Pancreas (tissue), 10 donors: ENCODE measurements around the gene TMEM190. TPM values are rescaled to one million over a fixed set of nuclear protein-coding genes. Genes with fewer than 3 reads are reported as not detected.
"Not testable (repeated sequence)": the region's sequence is repeated elsewhere in the genome, so short reads cannot be mapped to it uniquely, and the experiment has no call there.

ENCODE experiments used
- ATAC-seq, 4 donors: fragments of 200-7000 bp; cut with Tn5 transposase; one replicate each; pipeline versions ENCODE4 v1.8.0 to v1.9.1; 2020; ENCODE audit warnings: mild to moderate bottlenecking in 4 of 4, moderate library complexity in 4 of 4
- DNase-seq, 6 donors: peaks; one replicate each; pipeline ENCODE4 v3.0.0-alpha.2; 2020
- FAIRE-seq: peaks from 2 replicates; lab custom pipeline; 2012; peaks lifted over from hg19 to GRCh38; lab: Jason Lieb, UNC
- H3K27ac ChIP-seq, 4 donors: fragments of 200-600 bp; sonication (generic); 1 replicate in 3 of 4; 2 replicates in 1 of 4; pipeline versions ENCODE4 v1.5.0 to v1.8.0; 2020
- H3K27me3 ChIP-seq, 4 donors: fragments of 200-600 bp; one replicate each; pipeline ENCODE4 v1.8.0; 2021
- H3K36me3 ChIP-seq, 3 donors: fragments of 200-600 bp; sonication (generic) in 1 of 3; one replicate each; pipeline versions ENCODE4 v1.5.0 to v1.8.0; 2020 to 2021
- H3K4me1 ChIP-seq, 3 donors: fragments of 200-600 bp; one replicate each; pipeline ENCODE4 v1.8.0; 2021
- H3K4me3 ChIP-seq, 4 donors: fragments of 200-600 bp; sonication (generic) in 2 of 4; one replicate each; pipeline versions ENCODE4 v1.5.0 to v1.8.0; 2020 to 2021
- H3K9me3 ChIP-seq, 4 donors: fragments of 200-600 bp; one replicate each; pipeline ENCODE4 v1.8.0; 2021
- CTCF ChIP-seq, 4 donors: fragments of 200-600 bp; sonication (generic) in 3 of 4; IDR thresholded peaks; one replicate each; pipeline versions ENCODE4 v1.5.0 to v1.8.0; 2021; ENCODE audit warnings: antibody characterized with exemption in 4 of 4
- WGBS, 2 donors: extraction: QIAGEN DNeasy Blood & Tissue Kit; methylation state at CpG; one replicate each; pipeline ENCODE4 v1.1.7; 2013; 5-methylcytosine and 5-hydroxymethylcytosine counted together
- intact Hi-C, 3 donors: fragments of 100-400 bp; cut with DNase I; formaldehyde crosslinking; loops; one replicate each; pipeline versions ENCODE4 v1.11.1 to v1.14.2; 2022
- polyA plus RNA-seq, 2 donors: library from polyadenylated mRNA; stranded (reverse); fragments of 200-250 nt; gene quantifications; one replicate each; pipeline ENCODE4 v1.2.3, GENCODE V29; 2013
- total RNA-seq, 6 donors: library from RNA; stranded (reverse); fragmentation: NEBNext Ultra II Directional in 4 of 6; extraction: Animal tissue kit (Norgen Biotek cat#: 25700) in 4 of 6; gene quantifications; one replicate each; pipeline versions ENCODE4 v1.2.1 to v1.2.4, GENCODE V29; 2021 to 2023
- donor health status: healthy with polysubstance abuse.
- donor health status: DM: no; HTN: no; CAD: no; lungs with moderate emphysema.
- donor health status: DM: no; HTN: no; CAD: no.
- donor health status: control.
- donor health status: control.
- donor health status: Bipolar disorder and iron deficiency.
- donor health status: DM: yes; HTN: yes; CAD: no.
- donor health status: DM: no; HTN: no; CAD: no.
- donor health status: DM: no; HTN: no; CAD: no.
- donor health status: DM: yes; HTN: yes; CAD: no.

The TMEM190 gene
- total and polyA plus RNA-seq, 8 donors, result 0.45 TPM; not detected in 7

- WGBS, 2 donors, result 57 to 62% methylated on average over 9 of the region's 9 CpGs
- peak overlapping the region; percentile 90 to 95 (median 94) for H3K27ac ChIP-seq
- no peaks in the 10 kb centered on the region for H3K27me3 ChIP-seq
- intact Hi-C loops, result loop anchor here in 1 of 3 donors (10.0 kb wide), 1 partner anchor 114 kb away; no protein-coding TSS in a partner anchor
- no peak for ATAC-seq
- H3K9me3 ChIP-seq, result no peaks in the 10 kb centered on the region
- TF ChIP-seq CTCF (IDR thresholded peaks at IDR 0.05), result no peak
- peaks cover 0 to 4% (median 0%) of the 10 kb centered on the region in 3 donors for H3K4me1 ChIP-seq
- H3K4me3 ChIP-seq, result peak overlapping the region in 3 of 4 donors; percentile 29 to 96 (median 64)
- DNase-seq, result no peak
- no peak for FAIRE-seq
- H3K36me3 ChIP-seq, result peaks cover 0 to under 1% (median 0%) of the 10 kb centered on the region in 3 donors
Observed at GRCh38 chr19:55408533-55408872, 31.9 kb downstream of the TMEM190 start.

- H3K27me3 ChIP-seq, H3K4me3 ChIP-seq, H3K36me3 ChIP-seq, H3K9me3 ChIP-seq, FAIRE-seq, DNase-seq, ATAC-seq, H3K4me1 ChIP-seq, H3K27ac ChIP-seq: not testable (repeated sequence)
- WGBS, 2 donors, result 96% methylated on average over 8 of the region's 8 CpGs
- intact Hi-C loops, result loop anchor here in 1 of 3 donors (10.0 kb wide), 1 partner anchor 114 kb away; no protein-coding TSS in a partner anchor
Observed at GRCh38 chr19:55409179-55409578, 32.6 kb downstream of the TMEM190 start.

- Histone ChIP-seq H3K4me3 (no peak overlapping the region), H3K36me3 (no peaks in the 10 kb centered on the region), H3K27ac (no peak overlapping the region), H3K27me3 (no peaks in the 10 kb centered on the region), H3K4me1 (peaks cover 0 to 4% (median 0%) of the 10 kb centered on the region in 3 donors), H3K9me3 (no peaks in the 10 kb centered on the region)
- TF ChIP-seq CTCF (IDR thresholded peaks at IDR 0.05), result no peak
- intact Hi-C loops, result loop anchor here in 1 of 3 donors (10.0 kb wide), 1 partner anchor 265 kb away; the partner anchor contains the start of gene TNNT1
- ATAC-seq, result no peak
- no peak for FAIRE-seq
- DNase-seq, result no peak
- WGBS, 2 donors, result 91 to 92% methylated on average over 2 of the region's 2 CpGs
Observed at GRCh38 chr19:55410168-55410567, 33.5 kb downstream of the TMEM190 start.

- H3K36me3 ChIP-seq, result no peaks in the 10 kb centered on the region
- H3K9me3 ChIP-seq, result no peaks in the 10 kb centered on the region
- intact Hi-C loops, result loop anchor here in 2 of 3 donors (5.0 to 10.0 kb wide), 2 partner anchors 273 to 276 kb away; partner anchors contain the start of gene TNNT1 (in 1 of the 2)
- no peaks in the 10 kb centered on the region for H3K4me1 ChIP-seq
- 10 to 14% methylated on average over 7 of the region's 7 CpGs for WGBS, 2 donors
- no peak overlapping the region for H3K4me3 ChIP-seq
- DNase-seq (peak in 3 of 6 donors; percentile 40 to 68 (median 45)), FAIRE-seq (no peak), ATAC-seq (peak; percentile 75 to 99 (median 94))
- H3K27me3 ChIP-seq, result no peaks in the 10 kb centered on the region
- TF ChIP-seq CTCF (IDR thresholded peaks at IDR 0.05), result peak in 2 of 4 donors; percentile 36 to 55
- no peak overlapping the region for H3K27ac ChIP-seq
Observed at GRCh38 chr19:55418185-55418584, 41.6 kb downstream of the TMEM190 start.

- Histone ChIP-seq H3K36me3 (no peaks in the 10 kb centered on the region), H3K4me3 (no peak overlapping the region), H3K4me1 (no peaks in the 10 kb centered on the region), H3K27ac (no peak overlapping the region), H3K27me3 (no peaks in the 10 kb centered on the region), H3K9me3 (no peaks in the 10 kb centered on the region)
- no peak for ATAC-seq
- WGBS, 2 donors, result 38 to 48% methylated on average over 5 of the region's 5 CpGs
- DNase-seq, result no peak
- FAIRE-seq, result no peak
- intact Hi-C loops, result loop anchor here in 2 of 3 donors (5.0 to 10.0 kb wide), 2 partner anchors 274 to 277 kb away; partner anchors contain the start of gene TNNT1 (in 1 of the 2)
- no peak for TF ChIP-seq CTCF (IDR thresholded peaks at IDR 0.05)
Observed at GRCh38 chr19:55419103-55419502, 42.5 kb downstream of the TMEM190 start.
